IMR-90 (cell line): Measurements from ENCODE around the gene RCBTB1. TPM values are rescaled to one million over a fixed set of nuclear protein-coding genes. Genes with fewer than 3 reads are reported as not detected.

ENCODE experiments used
- ATAC-seq: fragments of 200-7000 bp; cut with Tn5 transposase; 2 replicates; pipeline ENCODE4 v1.9.1; 2020; ENCODE audit warnings: low read depth, mild to moderate bottlenecking, moderate library complexity
- BruUV-seq: library from RNA; stranded (reverse); fragments of 400-500 nt; replicated peaks from 2 replicates; lab custom pipeline; 2021; lab: Mats Ljungman, UMichigan
- CTCF ChIA-PET: fragments of 300-600 bp; formaldehyde crosslinking; extraction: SDS; loops from one replicate; lab custom pipeline; 2021; ENCODE audit warnings: antibody characterized with exemption; lab: Yijun Ruan, JAX
- POLR2A ChIA-PET: fragments of 300-600 bp; sonication (Branson Sonifier 250); formaldehyde crosslinking; loops from one replicate; lab custom pipeline; 2022; ENCODE audit warnings: antibody characterized with exemption; ENCODE audit not compliant: unreplicated experiment; lab: Charles Lee
- DNase-seq: peaks from one replicate; pipeline ENCODE4 v3.0.0; 2013
- H2AFZ ChIP-seq: replicated peaks from 2 replicates; pipeline ENCODE3; 2013; ENCODE audit warnings: low read length, mild to moderate bottlenecking; ENCODE audit not compliant: poor library complexity
- H2AK5ac ChIP-seq: 2 replicates; pipeline ENCODE4 v1.6.1; 2013; ENCODE audit warnings: low read depth, low read length, inconsistent platforms
- H2AK9ac ChIP-seq: replicated peaks from 2 replicates; pipeline ENCODE3; 2013; ENCODE audit warnings: mild to moderate bottlenecking, low read depth, low read length, moderate library complexity; ENCODE audit not compliant: poor library complexity
- H2BK120ac ChIP-seq: 2 replicates; pipeline ENCODE4 v1.6.1; 2013; ENCODE audit warnings: low read depth, low read length, inconsistent platforms
- H2BK15ac ChIP-seq: 3 replicates; pipeline ENCODE4 v1.6.1; 2013; ENCODE audit warnings: low read depth, low read length, inconsistent platforms
- H2BK20ac ChIP-seq: 2 replicates; pipeline ENCODE4 v1.6.1; 2013; ENCODE audit warnings: low read depth, mild to moderate bottlenecking, inconsistent platforms, low read length, moderate library complexity
- H2BK5ac ChIP-seq: 2 replicates; pipeline ENCODE4 v1.6.1; 2013; ENCODE audit warnings: mild to moderate bottlenecking, low read depth, low read length, inconsistent platforms; ENCODE audit not compliant: poor library complexity, severe bottlenecking
- H3K14ac ChIP-seq: replicated peaks from 2 replicates; pipeline ENCODE4 v1.6.1; 2013; ENCODE audit warnings: low read depth, low read length, inconsistent platforms
- H3K18ac ChIP-seq: 2 replicates; pipeline ENCODE4 v1.6.1; 2013; ENCODE audit warnings: low read depth, low read length, control low read depth
- H3K23ac ChIP-seq: 2 replicates; pipeline ENCODE4 v1.6.1; 2013; ENCODE audit warnings: low read depth, low read length, inconsistent platforms
- H3K27ac ChIP-seq: 2 replicates; pipeline ENCODE4 v1.5.1; 2013; ENCODE audit warnings: mild to moderate bottlenecking, control low read depth, low read length; ENCODE audit not compliant: insufficient read depth
- H3K27me3 ChIP-seq: 2 replicates; pipeline ENCODE4 v1.6.1; 2013; ENCODE audit warnings: low read length; ENCODE audit not compliant: control insufficient read depth, insufficient read depth
- H3K36me3 ChIP-seq: 2 replicates; pipeline ENCODE4 v1.6.1; 2013; ENCODE audit warnings: low read length, mixed read lengths; ENCODE audit not compliant: control insufficient read depth, insufficient read depth
- H3K4ac ChIP-seq: 2 replicates; pipeline ENCODE4 v1.6.1; 2013; ENCODE audit warnings: low read depth, low read length, inconsistent platforms
- H3K4me1 ChIP-seq: 2 replicates; pipeline ENCODE4 v1.6.1; 2013; ENCODE audit warnings: low read length, mixed read lengths; ENCODE audit not compliant: control insufficient read depth, insufficient read depth
- H3K4me2 ChIP-seq: 2 replicates; pipeline ENCODE4 v1.6.1; 2013; ENCODE audit warnings: low read depth, mild to moderate bottlenecking, control low read depth, low read length, moderate library complexity
- H3K4me3 ChIP-seq: 2 replicates; pipeline ENCODE4 v1.5.1; 2013; ENCODE audit warnings: low read depth, mild to moderate bottlenecking, control low read depth, low read length, moderate library complexity; ENCODE audit not compliant: insufficient read depth
- H3K56ac ChIP-seq: 2 replicates; pipeline ENCODE4 v1.6.1; 2013; ENCODE audit warnings: low read length, inconsistent platforms; ENCODE audit not compliant: insufficient read depth; ENCODE audit errors: extremely low read depth
- H3K79me1 ChIP-seq, 2 experiments: 2 replicates each; pipeline ENCODE4 v1.6.1; 2013; ENCODE audit warnings: low read length in 2 of 2, inconsistent platforms in 1 of 2, low read depth in 1 of 2
- H3K9ac ChIP-seq: 2 replicates; pipeline ENCODE4 v1.6.1; 2013; ENCODE audit warnings: low read depth, low read length, control low read depth
- H3K9me1 ChIP-seq: 2 replicates; pipeline ENCODE4 v1.6.1; 2013; ENCODE audit warnings: low read length, inconsistent platforms; ENCODE audit not compliant: insufficient read depth
- H3K9me3 ChIP-seq: 2 replicates; pipeline ENCODE4 v1.6.1; 2013; ENCODE audit warnings: low read length; ENCODE audit not compliant: control insufficient read depth, insufficient read depth
- H4K20me1 ChIP-seq: 2 replicates; pipeline ENCODE4 v1.6.1; 2013; ENCODE audit warnings: low read length, inconsistent platforms; ENCODE audit not compliant: insufficient read depth
- H4K5ac ChIP-seq: 2 replicates; pipeline ENCODE4 v1.6.1; 2013; ENCODE audit warnings: mild to moderate bottlenecking, low read depth, low read length, control low read depth
- H4K8ac ChIP-seq, 2 experiments: 2 replicates each; pipeline ENCODE4 v1.6.1; 2013; ENCODE audit warnings: low read depth in 2 of 2, low read length in 2 of 2, control low read depth in 1 of 2, inconsistent platforms in 1 of 2
- H4K91ac ChIP-seq: 2 replicates; pipeline ENCODE4 v1.6.1; 2013; ENCODE audit warnings: low read depth, low read length, inconsistent platforms; ENCODE audit not compliant: insufficient read depth
- BHLHE40 ChIP-seq: fragments of 150-350 bp; IDR thresholded peaks from 2 replicates; pipeline ENCODE4 v1.6.1; 2016; ENCODE audit warnings: mild to moderate bottlenecking, low read depth, low read length
- CEBPB ChIP-seq: IDR thresholded peaks from 2 replicates; pipeline ENCODE4 v1.6.1; 2012; ENCODE audit warnings: low read depth, low read length, improper control_type of control experiment
- CHD1 ChIP-seq: IDR thresholded peaks from 2 replicates; pipeline ENCODE4 v1.6.1; 2012; ENCODE audit warnings: low read depth, low read length, improper control_type of control experiment
- FOS ChIP-seq: fragments of 150-350 bp; IDR thresholded peaks from 2 replicates; pipeline ENCODE4 v1.6.1; 2016; ENCODE audit warnings: low read depth, low read length
- MAFK ChIP-seq: IDR thresholded peaks from 2 replicates; pipeline ENCODE4 v1.6.1; 2012; ENCODE audit warnings: low read depth, low read length, improper control_type of control experiment
- MXI1 ChIP-seq: IDR thresholded peaks from 2 replicates; pipeline ENCODE4 v1.6.1; 2012; ENCODE audit warnings: low read depth, mild to moderate bottlenecking, low read length, moderate library complexity, borderline replicate concordance
- NFE2L2 ChIP-seq: fragments of 150-350 bp; IDR thresholded peaks from 2 replicates; pipeline ENCODE4 v1.6.1; 2016; ENCODE audit warnings: low read depth, mild to moderate bottlenecking, low read length
- POLR2A ChIP-seq: IDR thresholded peaks from 2 replicates; pipeline ENCODE4 v1.6.1; 2012; ENCODE audit warnings: mild to moderate bottlenecking, low read depth, low read length
- RAD21 ChIP-seq: IDR thresholded peaks from 2 replicates; pipeline ENCODE4 v1.6.1; 2012; ENCODE audit warnings: low read length, improper control_type of control experiment
- RFX5 ChIP-seq: IDR thresholded peaks from 2 replicates; pipeline ENCODE4 v1.8.0; 2012; ENCODE audit warnings: low read depth, mild to moderate bottlenecking, low read length, moderate library complexity
- SMC3 ChIP-seq: fragments of 150-350 bp; IDR thresholded peaks from 2 replicates; pipeline ENCODE4 v1.6.1; 2016; ENCODE audit warnings: low read depth, mild to moderate bottlenecking, antibody characterized with exemption, low read length, moderate library complexity
- WGBS, 2 experiments: methylation state at CpG; one replicate each; pipeline versions ENCODE4 v1.1.5 to v1.1.7; 2013; ENCODE audit warnings: missing lambda C conversion rate in 2 of 2; ENCODE audit not compliant: insufficient read length in 1 of 2; ENCODE audit errors: extremely low coverage in 2 of 2; 5-methylcytosine and 5-hydroxymethylcytosine counted together
- dilution Hi-C: fragments of 300-500 bp; cut with HindIII; formaldehyde crosslinking; loops from one replicate; pipeline ENCODE4 v1.14.3; 2018; ENCODE audit warnings: low sequenced_read_pairs; ENCODE audit not compliant: unreplicated experiment
- in situ Hi-C: fragments of 300-500 bp; cut with MboI; formaldehyde crosslinking; loops from 3 replicates; pipeline ENCODE4 v1.14.3; 2019; ENCODE audit warnings: low sequenced_read_pairs, inconsistent platforms, mixed read lengths
- intact Hi-C: fragments of 100-400 bp; cut with micrococcal nuclease; formaldehyde crosslinking; loops from 2 replicates; pipeline ENCODE4 v1.10.0; 2022
- polyA plus RNA-seq, 3 experiments: library from polyadenylated mRNA; depleted of rRNA; stranded (reverse); fragments of >200 nt; gene quantifications; 2 replicates each; pipeline ENCODE4 v1.2.3, GENCODE V29; 2012; ENCODE audit warnings: low replicate concordance in 1 of 3
- total RNA-seq: library from RNA; depleted of rRNA; stranded (reverse); fragments of >200 nt; gene quantifications from 2 replicates; pipeline ENCODE4 v1.2.3, GENCODE V29; 2012
- TF ChIP-seq, protein P1 (sequence below): fragments of 150-350 bp; IDR thresholded peaks from 2 replicates; pipeline ENCODE4 v1.6.1; 2017; ENCODE audit warnings: mild to moderate bottlenecking, antibody characterized with exemption, low read length, low read depth
- TF ChIP-seq, protein P2 (sequence below): fragments of 150-350 bp; IDR thresholded peaks from 2 replicates; pipeline ENCODE4 v1.6.1; 2016; ENCODE audit warnings: low read depth, mild to moderate bottlenecking, low read length, moderate library complexity, borderline replicate concordance
- TF ChIP-seq, protein P3 (sequence below): conservative IDR thresholded peaks from 2 replicates; pipeline ENCODE4 v1.5.1; 2012; ENCODE audit warnings: mild to moderate bottlenecking, low read depth, low read length, improper control_type of control experiment

The RCBTB1 gene
- total and polyA plus RNA-seq, 2 of the 4 experiments (the other 2 are of a cell fraction), result 11.3 to 11.6 TPM

GRCh38 chr13:49586717-49587116 lies 1.4 kb upstream of the RCBTB1 start:
- peaks cover 5% of the 10 kb centered on the region for H3K9me1 ChIP-seq
- no peak overlapping the region for H2AK9ac ChIP-seq
- 0 out of 2 replicates have a peak, but pooled peaks cover under 1% of the 10 kb centered on the region for H4K20me1 ChIP-seq
- no peak overlapping the region for H3K23ac ChIP-seq
- H4K8ac ChIP-seq, result peak overlapping the region in 1 of 2 experiments; percentile 48; a peak in 2 of 4 replicates
- H2AK5ac ChIP-seq, result no peak overlapping the region
- H3K79me1 ChIP-seq, result peaks cover 17 to 37% of the 10 kb centered on the region in 2 experiments; a peak in 3 of 4 replicates
- no peak for ATAC-seq
- ChIA-PET CTCF (no interaction called here), POLR2A (interaction anchor here (0.6 kb wide), 2 partner anchors 15 to 793 kb away, joined by 6 to 8 read pairs; no protein-coding TSS in a partner anchor)
- DNase-seq, result no peak
- no peak overlapping the region for H4K5ac ChIP-seq
- no peak overlapping the region for H3K27ac ChIP-seq
- H3K14ac ChIP-seq, result peak overlapping the region; percentile 17; the same call in 1 of the 2 replicates
- no peaks in the 10 kb centered on the region for H3K9me3 ChIP-seq
- no peak overlapping the region for H4K91ac ChIP-seq
- H2BK15ac ChIP-seq, result no peak overlapping the region
- no TSS peak for BruUV-seq
- no CpG with 5 or more reads among the region's 3 CpGs for WGBS, 2 experiments
- H3K27me3 ChIP-seq, result no peaks in the 10 kb centered on the region
- intact Hi-C loops, result no loop called here
- H3K4me3 ChIP-seq, result no peak overlapping the region
- no peak overlapping the region for H2AFZ ChIP-seq
- no peak for TF ChIP-seq MAFK
- no peak for TF ChIP-seq RFX5
- TF ChIP-seq, protein P1, sequence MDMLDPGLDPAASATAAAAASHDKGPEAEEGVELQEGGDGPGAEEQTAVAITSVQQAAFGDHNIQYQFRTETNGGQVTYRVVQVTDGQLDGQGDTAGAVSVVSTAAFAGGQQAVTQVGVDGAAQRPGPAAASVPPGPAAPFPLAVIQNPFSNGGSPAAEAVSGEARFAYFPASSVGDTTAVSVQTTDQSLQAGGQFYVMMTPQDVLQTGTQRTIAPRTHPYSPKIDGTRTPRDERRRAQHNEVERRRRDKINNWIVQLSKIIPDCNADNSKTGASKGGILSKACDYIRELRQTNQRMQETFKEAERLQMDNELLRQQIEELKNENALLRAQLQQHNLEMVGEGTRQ, result no peak
- TF ChIP-seq FOS, result no peak
- no peak for TF ChIP-seq RAD21
- no peak for TF ChIP-seq SMC3
- TF ChIP-seq, protein P2, sequence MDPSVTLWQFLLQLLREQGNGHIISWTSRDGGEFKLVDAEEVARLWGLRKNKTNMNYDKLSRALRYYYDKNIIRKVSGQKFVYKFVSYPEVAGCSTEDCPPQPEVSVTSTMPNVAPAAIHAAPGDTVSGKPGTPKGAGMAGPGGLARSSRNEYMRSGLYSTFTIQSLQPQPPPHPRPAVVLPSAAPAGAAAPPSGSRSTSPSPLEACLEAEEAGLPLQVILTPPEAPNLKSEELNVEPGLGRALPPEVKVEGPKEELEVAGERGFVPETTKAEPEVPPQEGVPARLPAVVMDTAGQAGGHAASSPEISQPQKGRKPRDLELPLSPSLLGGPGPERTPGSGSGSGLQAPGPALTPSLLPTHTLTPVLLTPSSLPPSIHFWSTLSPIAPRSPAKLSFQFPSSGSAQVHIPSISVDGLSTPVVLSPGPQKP, result no peak
- no peak for TF ChIP-seq NFE2L2
- TF ChIP-seq BHLHE40, result no peak
- TF ChIP-seq CHD1, result no peak
- TF ChIP-seq, protein P3, sequence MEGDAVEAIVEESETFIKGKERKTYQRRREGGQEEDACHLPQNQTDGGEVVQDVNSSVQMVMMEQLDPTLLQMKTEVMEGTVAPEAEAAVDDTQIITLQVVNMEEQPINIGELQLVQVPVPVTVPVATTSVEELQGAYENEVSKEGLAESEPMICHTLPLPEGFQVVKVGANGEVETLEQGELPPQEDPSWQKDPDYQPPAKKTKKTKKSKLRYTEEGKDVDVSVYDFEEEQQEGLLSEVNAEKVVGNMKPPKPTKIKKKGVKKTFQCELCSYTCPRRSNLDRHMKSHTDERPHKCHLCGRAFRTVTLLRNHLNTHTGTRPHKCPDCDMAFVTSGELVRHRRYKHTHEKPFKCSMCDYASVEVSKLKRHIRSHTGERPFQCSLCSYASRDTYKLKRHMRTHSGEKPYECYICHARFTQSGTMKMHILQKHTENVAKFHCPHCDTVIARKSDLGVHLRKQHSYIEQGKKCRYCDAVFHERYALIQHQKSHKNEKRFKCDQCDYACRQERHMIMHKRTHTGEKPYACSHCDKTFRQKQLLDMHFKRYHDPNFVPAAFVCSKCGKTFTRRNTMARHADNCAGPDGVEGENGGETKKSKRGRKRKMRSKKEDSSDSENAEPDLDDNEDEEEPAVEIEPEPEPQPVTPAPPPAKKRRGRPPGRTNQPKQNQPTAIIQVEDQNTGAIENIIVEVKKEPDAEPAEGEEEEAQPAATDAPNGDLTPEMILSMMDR, result no peak
- no peak for TF ChIP-seq POLR2A
- no peak for TF ChIP-seq CEBPB
- no peak for TF ChIP-seq MXI1
- dilution Hi-C loops, result no loop called here
- H2BK5ac ChIP-seq, result peak overlapping the region; percentile 68
- H3K56ac ChIP-seq, result no peak overlapping the region
- no peak overlapping the region for H2BK120ac ChIP-seq
- H3K4me1 ChIP-seq, result peaks cover 3% of the 10 kb centered on the region
- H3K4me2 ChIP-seq, result no peak overlapping the region
- H3K4ac ChIP-seq, result peak overlapping the region; percentile 15; the same call in 1 of the 2 replicates
- peaks cover 2% of the 10 kb centered on the region; the same call in 1 of the 2 replicates for H3K36me3 ChIP-seq
- H3K9ac ChIP-seq, result no peak overlapping the region
- peak overlapping the region; percentile 24; the same call in 1 of the 2 replicates for H3K18ac ChIP-seq
- in situ Hi-C loops, result no loop called here
- peak overlapping the region; percentile 9; the same call in 1 of the 2 replicates for H2BK20ac ChIP-seq
